ENCODE data around the gene HTR4.
"Not testable (repeated sequence)": the region's sequence is repeated elsewhere in the genome, so short reads cannot be mapped to it uniquely, and the experiment has no call there.

The HTR4 gene, protein sequence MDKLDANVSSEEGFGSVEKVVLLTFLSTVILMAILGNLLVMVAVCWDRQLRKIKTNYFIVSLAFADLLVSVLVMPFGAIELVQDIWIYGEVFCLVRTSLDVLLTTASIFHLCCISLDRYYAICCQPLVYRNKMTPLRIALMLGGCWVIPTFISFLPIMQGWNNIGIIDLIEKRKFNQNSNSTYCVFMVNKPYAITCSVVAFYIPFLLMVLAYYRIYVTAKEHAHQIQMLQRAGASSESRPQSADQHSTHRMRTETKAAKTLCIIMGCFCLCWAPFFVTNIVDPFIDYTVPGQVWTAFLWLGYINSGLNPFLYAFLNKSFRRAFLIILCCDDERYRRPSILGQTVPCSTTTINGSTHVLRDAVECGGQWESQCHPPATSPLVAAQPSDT

DNA sequence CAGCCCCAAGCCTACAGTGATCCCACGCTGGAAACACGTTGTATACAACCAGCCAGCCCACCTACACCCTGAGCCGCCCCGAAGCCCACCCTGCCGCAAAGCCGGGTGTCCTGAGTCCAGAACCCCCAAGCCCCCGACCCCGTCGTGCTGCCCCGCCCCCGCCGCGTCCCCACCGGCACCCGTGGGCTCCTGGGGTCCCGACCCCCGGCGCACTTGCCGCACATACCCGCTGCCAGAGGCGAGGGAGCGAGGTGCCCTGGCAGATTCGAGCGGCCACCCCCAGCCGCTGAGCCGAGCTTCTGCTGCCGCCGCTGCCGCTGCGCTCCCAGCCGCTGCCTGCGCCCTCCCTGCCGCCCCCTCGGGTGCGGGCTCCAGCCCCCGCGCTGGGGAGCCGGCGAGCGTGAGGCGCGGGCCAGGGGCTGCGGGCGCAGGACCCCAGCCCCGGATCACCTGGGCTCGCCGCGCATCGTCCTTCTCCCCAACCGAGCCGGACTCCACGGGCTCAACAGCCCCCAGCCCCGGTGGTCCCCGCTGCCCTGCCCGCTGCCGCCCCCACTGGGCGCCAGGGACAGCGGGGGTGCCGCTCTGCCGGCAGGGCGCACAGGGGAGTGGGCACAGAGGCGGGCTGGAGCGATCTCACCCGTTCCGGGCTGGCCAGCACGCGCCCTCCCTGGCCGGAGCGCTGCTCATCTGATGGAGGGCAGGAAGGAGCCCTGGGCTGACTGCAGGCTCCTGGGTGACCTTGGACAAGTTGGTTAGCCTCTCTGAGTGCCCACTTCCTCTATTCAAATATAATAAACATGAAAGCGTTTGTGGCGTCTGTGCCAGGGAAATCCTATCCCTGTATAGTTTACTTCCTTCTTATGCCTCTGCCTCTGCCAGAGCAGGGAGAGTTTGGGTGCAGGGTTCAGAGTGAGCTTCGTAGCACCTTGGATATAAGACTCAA lies at the start of gene HTR4:
Gene HTR4 (minus strand): TSS at position 692 of the 946 bp plus-strand sequence. CDS start 17,513 bp downstream, outside the sequence.
- peak; percentile 49 for DNase-seq (ENCODE audit: low spot score)

DNA sequence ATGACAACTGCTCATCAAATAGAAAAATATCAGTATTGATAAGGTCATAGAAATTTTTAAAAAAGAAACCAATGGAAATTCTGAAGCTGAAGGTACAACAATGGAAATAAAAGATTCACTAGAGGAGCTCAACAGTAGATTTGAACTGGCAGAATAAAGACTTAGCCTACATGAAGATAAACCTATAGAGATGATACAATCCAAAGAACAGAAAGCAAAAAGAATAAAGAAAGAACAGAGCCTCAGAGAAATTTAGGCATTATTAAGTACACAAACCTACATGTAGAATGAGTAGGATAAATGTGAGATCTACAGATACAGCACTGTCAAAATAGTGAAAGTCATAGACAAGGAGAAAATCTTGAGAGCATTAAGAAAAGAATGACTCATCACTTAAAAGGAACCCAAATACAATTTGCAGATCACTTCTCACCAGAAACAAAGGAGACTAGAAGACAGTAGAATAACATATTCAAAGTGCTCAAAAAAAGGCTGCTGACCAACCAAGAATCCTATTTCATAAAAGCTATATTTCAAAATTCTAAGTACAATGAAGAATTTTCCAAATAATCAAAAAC lies 47.8 kb upstream of the HTR4 start:
- DNase-seq (ENCODE audit: low spot score) = no peak

DNA sequence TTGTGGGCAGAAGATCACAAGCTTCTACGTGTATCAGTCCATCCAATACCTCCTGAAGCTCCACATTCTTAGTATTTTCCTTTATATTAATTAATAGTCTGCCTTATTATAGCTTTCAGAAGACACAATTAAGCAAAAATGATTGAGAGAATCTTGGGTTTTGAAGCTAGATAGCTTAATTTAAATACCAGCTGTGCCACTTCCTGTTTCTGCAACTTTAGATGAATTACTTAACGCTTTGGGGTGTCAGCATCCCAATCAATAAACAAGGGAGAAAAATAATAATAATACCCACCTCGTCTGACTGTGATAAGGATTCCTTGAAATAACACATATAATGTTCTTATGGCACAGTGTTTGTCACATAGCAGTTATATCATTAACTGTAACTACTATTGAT lies 44.7 kb upstream of the HTR4 start:
- no peak for DNase-seq (ENCODE audit: low spot score)

DNA sequence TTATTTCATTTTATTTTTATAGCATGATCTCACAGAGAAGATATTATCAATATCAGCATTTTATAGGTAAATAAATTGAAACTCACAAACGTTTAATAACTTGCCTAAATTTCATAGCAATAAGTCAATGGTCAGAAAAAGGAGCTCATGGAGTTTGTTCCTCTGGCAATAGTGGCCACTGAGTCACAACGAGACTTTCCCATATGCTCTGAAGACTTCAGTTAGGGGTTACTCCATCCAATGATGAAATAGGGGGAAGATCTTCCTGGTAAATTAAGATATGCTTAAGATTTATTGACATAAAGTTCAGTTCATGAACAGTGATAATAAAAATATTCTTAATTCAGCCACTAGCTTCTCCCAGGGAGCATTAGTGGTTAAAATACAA lies 43.5 kb upstream of the HTR4 start:
- no peak for DNase-seq (ENCODE audit: low spot score)

DNA sequence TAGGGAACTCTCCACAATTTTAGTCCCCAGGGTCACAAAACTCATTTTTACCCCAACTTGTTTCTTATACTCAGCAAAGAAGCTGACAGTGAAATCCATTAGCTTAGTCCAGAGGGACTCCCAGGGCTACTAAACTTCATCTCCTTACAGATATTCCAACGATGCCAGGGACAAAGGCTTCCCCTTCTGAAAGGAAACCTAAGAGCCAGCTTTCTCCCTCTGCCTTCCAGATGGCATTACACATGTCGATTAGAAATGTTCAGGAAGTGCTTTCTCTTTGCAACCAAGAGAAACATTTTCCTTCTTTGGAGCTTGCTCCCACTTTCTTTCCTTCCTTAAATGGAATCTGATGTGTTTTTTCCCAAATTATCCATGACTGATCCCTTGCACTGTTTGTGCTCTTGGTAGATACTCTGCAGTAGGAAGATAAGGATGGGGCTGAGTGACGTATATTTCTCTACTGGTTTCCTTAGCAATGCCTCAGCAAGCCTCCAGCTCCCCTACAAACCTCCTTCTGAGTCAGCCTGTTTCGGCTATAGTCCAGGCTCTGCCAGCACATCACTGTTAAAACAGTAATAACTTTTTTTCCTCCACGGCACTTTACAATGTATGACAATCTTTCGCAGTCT lies 43.0 kb upstream of the HTR4 start:
- DNase-seq (ENCODE audit: low spot score) = no peak

DNA sequence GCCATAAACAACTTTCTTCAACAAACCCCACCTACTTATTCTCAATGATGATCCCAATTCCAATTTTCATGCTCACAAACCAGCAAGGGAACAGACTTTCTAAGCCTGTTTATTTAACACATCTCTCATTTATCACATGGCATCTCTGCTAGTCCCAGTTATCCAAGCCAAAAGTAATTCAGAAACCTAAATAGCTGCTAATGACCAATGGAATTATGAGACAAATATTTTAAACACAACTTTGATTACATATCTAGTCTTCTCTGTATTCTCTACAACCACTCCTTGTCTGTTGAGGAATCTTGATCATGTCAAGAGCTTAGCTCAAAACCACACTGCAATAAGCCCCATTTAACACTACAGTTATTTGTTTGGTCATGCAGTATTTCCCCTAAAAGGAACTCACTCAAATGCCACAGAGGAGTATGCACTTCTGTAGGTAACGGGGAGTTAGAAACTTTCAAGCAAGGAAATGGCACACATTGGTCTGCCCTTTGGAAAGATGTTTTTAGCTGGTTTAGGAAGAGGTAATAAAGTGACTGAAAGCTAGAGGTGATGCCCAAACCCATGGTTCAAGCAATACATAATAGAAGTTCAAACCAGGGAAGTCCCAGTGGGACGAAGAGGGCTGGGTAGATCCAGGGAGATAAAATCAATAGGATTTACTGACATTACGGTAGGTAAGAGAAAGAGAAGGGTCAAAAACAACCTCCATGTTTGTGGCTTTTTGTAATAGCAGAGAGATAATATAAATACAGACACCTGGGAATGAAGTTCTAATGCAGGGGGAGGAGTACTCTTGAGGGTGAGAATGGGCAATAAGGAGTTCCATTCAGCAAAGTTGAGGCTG lies 42.1 kb upstream of the HTR4 start:
- DNase-seq (ENCODE audit: low spot score) = no peak

DNA sequence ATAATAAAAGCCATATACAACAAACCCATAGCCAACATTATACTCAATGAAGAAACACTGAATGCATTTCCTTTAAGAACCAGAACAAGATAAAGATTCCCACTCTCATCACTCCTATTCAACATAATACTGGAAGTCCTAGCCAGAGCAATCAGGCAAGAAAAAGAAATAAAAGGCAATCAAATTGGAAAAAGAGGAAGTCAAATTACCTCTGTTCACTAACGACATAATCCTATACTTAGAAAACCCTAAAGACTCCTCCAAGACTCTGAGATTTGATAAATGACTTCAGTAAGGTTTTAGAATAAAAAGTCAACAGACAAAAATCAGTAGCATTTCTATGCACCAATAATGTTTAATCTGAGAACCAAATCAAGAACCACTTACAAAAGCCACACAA lies 36.6 kb upstream of the HTR4 start:
- no peak for DNase-seq (ENCODE audit: low spot score)

DNA sequence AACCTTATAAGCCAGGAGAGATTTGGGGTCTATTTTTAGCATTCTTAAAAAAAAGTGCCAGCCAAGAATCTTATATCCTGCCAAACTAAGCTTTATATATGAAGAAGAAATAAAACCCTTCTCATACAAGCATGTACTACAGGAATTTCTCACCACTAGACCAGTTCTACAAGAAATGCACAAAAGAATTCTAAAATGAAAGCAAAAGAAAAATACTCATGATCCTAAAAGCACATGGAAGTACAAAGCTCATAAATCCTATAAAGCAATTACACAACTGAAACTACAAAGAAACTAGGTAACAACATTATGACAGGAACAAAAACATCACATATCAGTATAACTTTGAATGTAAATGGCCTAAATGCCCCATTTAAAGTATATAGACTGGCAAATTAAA lies 34.5 kb upstream of the HTR4 start:
- DNase-seq (ENCODE audit: low spot score) = no peak

DNA sequence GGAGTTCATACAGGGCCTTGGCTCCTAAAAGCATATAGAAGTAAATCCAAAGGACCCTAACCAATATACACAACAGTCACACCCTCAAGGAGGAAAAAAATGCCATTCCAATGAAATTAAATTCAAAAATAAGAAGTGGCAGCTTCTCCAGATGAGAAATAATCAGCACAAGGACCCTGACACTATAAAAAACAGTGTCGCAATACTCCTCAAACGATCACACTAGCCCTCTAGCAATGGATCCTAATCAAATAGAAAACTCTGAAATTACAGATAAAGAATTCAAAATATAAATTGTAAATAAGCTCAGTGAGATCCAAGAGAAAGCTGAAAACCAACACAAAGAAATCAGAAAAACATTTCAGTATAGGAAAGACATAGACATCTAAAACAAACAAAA lies 33.5 kb upstream of the HTR4 start:
- DNase-seq (ENCODE audit: low spot score) = no peak

DNA sequence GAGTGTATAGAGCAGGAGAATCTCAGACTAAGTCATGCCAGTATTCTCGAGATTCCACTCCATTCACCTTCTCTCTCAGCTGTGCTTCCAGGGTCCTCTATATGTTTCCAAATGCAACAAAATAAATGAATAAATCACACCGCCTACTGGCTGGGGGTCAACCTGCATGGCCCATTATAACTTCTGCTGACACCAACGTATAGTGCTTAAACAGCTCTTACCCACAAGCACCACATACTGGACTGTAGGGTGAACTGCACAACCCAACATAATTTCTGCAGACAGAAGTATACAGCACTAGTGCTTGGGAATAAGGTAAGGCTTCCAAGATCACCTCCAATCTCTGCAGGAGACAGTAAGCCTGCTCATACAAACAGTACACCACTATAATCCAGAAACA lies 33.1 kb upstream of the HTR4 start:
- peak; percentile 49 for DNase-seq (ENCODE audit: low spot score)

DNA sequence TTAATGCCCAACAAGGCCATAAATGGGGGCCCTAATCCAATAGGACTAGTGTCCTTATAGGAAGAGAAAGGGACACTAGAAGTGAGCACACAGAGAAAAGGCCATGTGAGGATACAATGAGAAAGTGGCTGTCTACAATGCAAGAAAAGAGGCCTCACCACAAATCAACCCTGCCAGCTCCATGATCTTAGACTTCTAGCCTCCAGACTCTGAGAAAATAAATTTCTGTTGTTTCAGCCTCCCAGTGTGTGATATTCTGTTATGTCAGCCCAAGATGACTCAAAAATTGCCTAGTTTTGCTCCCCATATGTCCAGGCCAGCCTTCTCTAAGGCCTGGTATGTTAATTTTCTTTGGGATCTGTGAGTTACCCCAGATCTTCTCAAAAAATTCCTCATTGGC lies 32.3 kb upstream of the HTR4 start:
- no peak for DNase-seq (ENCODE audit: low spot score)

DNA sequence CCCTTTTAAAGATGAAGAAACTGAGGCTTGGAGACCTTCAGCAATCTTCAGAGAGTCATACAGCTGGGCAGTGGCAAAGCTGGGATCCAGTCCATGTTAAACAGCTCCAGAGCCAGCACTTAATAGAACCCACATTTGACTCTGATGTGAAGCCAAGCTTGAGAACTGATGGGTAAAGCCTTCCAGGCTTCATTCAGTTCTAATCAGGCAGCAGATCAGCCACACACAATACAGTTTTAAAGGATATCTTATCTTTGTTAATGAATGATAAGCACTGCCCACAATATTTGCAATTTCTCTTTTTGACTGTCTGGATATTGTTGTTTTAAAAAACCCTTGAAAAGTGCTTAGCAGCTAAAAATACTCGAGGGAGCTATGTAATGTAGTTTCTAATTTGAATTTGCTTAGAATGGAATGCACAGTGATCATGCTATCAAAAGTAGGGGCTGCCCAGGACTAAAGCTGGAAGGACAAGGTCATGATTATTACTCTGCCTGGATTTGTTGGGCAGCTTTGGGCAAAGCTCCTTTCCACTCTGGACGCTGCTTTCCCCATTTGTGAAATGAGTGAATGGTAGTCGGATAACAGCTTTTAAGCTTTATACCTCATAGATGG lies 31.3 kb upstream of the HTR4 start:
- DNase-seq (ENCODE audit: low spot score) = no peak

DNA sequence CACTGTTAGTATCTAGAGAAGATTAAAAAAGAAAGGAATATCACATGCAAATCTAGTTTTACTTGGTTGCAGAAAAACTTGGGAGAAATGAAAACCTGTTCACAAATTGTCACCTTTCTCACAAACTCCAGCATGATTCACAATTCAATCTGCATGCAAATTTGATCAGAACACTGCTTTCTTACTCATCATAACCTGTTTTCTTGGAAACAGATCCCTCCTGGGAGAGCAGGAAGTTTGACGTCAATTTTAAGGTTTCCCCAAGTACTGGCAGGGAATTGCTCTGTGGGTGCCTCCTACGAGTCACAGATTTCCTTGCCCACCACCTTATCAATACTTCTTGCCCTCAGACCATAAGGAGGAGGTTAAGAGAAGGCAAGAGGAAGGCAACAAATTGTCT lies 30.2 kb upstream of the HTR4 start:
- DNase-seq (ENCODE audit: low spot score) = no peak

DNA sequence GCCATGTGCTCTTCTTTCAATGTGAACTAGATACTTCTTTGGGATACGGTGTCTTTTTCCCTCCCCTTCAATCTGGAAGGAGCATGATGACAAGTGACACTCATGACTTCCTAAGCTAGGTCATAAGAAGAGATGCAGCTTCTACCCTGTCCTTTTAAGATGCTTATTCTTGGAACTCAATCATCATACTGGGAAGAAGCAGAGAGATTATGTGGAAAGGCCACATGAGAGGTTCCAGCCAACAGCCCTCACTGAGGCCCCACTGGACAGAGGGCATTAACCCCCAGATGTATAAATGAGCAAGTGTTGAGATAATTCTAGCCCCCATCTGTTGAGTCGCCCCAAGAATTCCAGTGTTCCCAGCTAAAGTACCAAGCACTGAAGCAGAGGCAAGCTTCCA lies 29.3 kb upstream of the HTR4 start:
- DNase-seq (ENCODE audit: low spot score) = no peak

DNA sequence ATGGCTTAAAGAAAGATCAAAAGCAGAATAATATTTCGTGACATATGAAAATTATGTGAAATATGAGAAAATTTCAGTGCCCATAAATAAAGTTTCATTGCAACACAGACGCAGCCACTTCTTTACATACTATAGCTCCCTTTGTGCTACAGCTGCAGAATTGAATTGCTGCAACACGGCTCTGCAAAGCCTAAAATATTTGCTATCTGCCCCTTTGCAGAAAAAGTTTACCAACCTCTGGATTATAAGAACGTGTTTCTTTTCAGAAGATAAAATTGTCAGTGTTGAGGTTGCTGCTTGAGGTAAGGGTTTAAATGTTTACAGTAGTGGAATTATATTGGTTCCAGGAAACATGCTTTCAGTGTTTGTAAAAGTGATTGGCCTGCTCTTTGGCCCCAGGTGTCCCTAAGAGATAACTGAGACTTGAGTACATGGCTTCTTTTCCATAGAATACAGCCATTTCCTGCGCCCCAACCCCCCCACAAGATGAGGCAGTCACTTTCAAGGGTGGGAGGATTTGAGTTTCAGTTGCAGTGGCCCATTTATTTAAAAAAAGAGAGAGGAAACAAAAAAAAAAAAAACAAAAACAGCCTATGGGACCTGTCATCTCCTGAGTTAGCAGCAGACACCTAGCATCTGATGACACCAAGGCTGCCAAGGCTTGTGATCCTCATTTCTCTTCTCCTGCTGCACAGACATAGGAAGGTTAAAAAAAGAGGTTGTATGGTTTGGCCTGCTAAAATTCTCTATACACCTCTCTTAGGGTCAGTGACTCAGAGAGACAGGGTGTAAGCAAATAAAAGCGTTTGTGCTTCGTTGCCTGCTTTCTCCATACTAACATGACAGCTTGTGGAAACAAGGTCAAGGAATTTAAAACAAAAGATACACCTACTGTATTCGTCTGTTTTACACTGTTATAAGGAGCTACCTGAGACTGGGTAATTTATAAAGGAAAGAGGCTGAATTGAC lies 28.0 kb upstream of the HTR4 start:
- no peak for DNase-seq (ENCODE audit: low spot score)

DNA sequence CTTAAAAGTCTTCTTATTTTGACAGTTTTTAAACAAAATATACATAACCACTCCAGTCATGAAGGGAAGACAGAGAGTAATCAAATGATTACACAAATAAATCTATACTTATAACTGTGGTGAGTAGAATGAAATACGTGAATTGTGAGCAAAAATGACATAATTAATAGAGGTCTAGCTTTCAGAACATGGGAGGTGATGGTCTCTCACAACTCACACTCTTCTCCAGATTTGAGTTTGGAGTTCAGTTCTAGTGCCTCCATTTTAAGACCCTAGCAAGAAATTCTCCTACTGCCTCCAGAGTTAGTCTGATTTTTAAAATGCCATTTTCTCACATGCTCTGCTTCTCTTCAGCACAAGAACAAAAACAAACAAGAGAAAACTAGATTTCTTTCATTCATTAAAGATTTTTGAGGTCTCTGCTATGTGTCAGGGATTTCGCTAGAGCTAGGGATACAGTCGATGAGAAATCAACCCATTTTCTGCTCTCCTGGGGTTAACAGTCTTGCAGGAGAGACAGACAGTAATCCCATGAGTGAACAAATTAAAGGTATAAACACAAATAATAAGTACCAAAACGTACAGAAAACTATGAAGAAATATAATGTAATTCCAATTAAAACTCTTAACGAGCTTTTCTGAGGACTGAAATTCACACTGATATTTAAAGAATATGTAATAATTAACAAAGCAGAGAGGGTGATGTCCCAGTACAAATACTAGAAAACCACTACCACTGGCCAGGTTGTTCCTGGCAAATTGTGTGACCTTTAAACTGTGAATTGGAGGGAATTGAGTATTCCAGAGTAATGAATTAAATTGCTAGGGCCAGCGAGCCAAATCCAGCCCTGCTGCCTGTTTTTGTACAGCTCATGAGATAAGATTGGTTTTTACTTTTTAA lies 27.1 kb upstream of the HTR4 start:
- no peak for DNase-seq (ENCODE audit: low spot score)

DNA sequence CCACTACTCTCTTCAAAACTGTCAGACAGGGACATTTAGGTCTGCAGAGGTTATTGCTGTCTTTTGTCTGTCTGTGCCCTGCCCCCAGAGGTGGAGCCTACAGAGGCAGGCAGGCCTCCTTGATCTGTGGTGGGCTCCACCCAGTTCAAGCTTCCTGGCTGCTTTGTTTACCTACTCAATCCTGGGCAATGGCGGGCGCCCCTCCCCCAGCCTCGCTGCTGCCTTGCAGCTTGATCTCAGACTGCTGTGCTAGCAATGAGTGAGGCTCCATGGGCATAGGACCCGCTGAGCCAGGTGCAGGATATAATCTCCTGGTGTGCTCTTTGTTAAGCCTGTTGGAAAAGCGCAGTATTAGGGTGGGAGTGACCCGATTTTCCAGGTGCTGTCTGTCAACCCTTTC lies 19.4 kb upstream of the HTR4 start:
- DNase-seq (ENCODE audit: low spot score) = not testable (repeated sequence)

DNA sequence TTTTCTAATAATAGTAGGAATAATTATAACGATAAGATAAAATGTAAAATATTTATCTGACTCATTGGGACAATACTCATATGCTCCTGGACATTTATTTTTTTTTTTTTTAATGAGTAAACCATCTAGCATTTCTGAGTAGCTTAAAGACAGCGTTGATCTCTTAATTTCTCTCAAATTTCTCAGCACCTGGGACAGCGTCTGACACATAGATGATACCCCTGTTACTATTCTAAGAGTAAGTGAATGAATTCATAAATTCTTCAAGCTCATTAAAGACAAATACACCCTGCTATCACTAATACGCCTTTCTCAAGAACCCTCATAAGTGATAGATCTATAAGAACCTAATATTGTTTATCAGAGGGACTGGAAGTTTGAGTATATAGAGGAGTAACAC lies 12.0 kb upstream of the HTR4 start:
- DNase-seq (ENCODE audit: low spot score) = no peak

DNA sequence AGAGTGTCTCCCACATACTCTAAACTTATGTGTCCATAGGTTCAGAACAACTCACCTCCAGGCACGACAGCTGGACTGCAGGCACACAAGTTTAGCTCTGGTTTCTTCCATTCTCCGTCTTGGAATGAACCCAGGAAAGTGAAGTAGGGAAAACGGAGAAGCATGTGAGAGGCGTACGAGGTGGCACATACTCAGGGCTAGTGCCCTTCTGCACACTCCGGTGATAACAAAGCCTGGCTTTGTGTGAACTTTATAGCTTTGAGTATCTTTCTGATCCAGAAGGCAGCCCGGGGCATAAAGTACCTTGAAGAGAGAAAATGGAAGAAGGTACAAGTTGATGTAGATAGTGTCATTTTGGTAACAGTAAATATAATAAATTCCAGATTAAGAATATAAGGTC lies 11.1 kb upstream of the HTR4 start:
- DNase-seq (ENCODE audit: low spot score) = no peak
